ENCODE measurements around the gene PACSIN1. TPM values are rescaled to one million over a fixed set of nuclear protein-coding genes. Genes with fewer than 3 reads are reported as not detected.

Gene PACSIN1
- total RNA-seq, 1 experiment from 2014 or later: 5.0 TPM

- TF ChIP-seq CTCF (IDR thresholded peaks at IDR 0.05 in 2 of 3, conservative IDR thresholded peaks at IDR 0.05 in 1 of 3; ENCODE audit: borderline replicate concordance in 1 of 3, insufficient read depth in 1 of 3, low read depth in 2 of 3, low read length in 2 of 3) (no peak), ZFX (IDR thresholded peaks at IDR 0.05) (no peak), SRF (IDR thresholded peaks at IDR 0.05; ENCODE audit: low read depth) (no peak), SP1 (IDR thresholded peaks at IDR 0.05; ENCODE audit: low read depth) (no peak), CEBPB (IDR thresholded peaks at IDR 0.05; ENCODE audit: low read depth) (no peak), ZBTB33 (IDR thresholded peaks at IDR 0.05; ENCODE audit: extremely low read depth, insufficient replicate concordance, low read length) (no peak), JUND (IDR thresholded peaks at IDR 0.05) (no peak), FOSL1 (IDR thresholded peaks at IDR 0.05; ENCODE audit: low read depth) (no peak), EZH2phosphoT487 (IDR thresholded peaks at IDR 0.05; ENCODE audit: borderline replicate concordance) (no peak)
Measured at GRCh38 chr6:34457382-34457741, 8.5 kb upstream of the PACSIN1 start (continued).

GRCh38 chr6:34457742-34458735, 7.8 kb upstream of the PACSIN1 start:
- no TSS peak for BruUV-seq (replicated peaks)
- no peak for DNase-seq (ENCODE audit: low read depth, low spot score)
- RAD21 ChIA-PET (ENCODE audit: low non-redundant PET in 1 of 2, low total read pairs in 2 of 2, uncharacterized antibody in 2 of 2, unreplicated experiment in 2 of 2): no interaction called here
- H3K27me3 ChIP-seq (ENCODE audit: insufficient read depth, low read length): no peaks in the 10 kb centered on the region
- H3K79me2 ChIP-seq (ENCODE audit: insufficient read depth, low read length): no peaks in the 10 kb centered on the region
- no peak overlapping the region for H3K4me2 ChIP-seq (ENCODE audit: low read length)
- no peak overlapping the region for H3K9ac ChIP-seq (ENCODE audit: low read length)
- no peak overlapping the region for H3K27ac ChIP-seq (ENCODE audit: low read depth, low read length)
- H3K9me3 ChIP-seq (ENCODE audit: control insufficient read depth in 1 of 2, insufficient read depth in 1 of 2, low read depth in 1 of 2, low read length in 2 of 2): no peaks in the 10 kb centered on the region
- H2AFZ ChIP-seq (ENCODE audit: low read depth, low read length, poor library complexity, severe bottlenecking): no peak overlapping the region
- peak; percentile 14; the same call in 1 of the 2 replicates for ATAC-seq
- intact Hi-C loops (cut with micrococcal nuclease): no loop called here
- peaks cover 8 to 34% of the 10 kb centered on the region in 2 experiments for H3K4me1 ChIP-seq (ENCODE audit: control insufficient read depth in 1 of 2, insufficient read depth in 2 of 2, low read length in 2 of 2)
- H3K36me3 ChIP-seq (ENCODE audit: control insufficient read depth in 1 of 2, insufficient read depth in 2 of 2, low read length in 2 of 2): no peaks in the 10 kb centered on the region
- TF ChIP-seq SP1 (IDR thresholded peaks at IDR 0.05; ENCODE audit: low read depth): no peak
- peak; percentile 45 for TF ChIP-seq POLR2A (IDR thresholded peaks at IDR 0.05; ENCODE audit: borderline replicate concordance, extremely low read depth, insufficient read depth, insufficient read length)
- H3K9me2 ChIP-seq (ENCODE audit: insufficient read depth): no peaks in the 10 kb centered on the region
- CTCF ChIA-PET: interaction anchor here (1.2 to 4.9 kb wide), 3 partner anchors 151 to 403 kb away, joined by 3 to 105 read pairs (median 3); no protein-coding TSS in a partner anchor
- no peak overlapping the region for H3K4me3 ChIP-seq (replicated peaks in 1 of 2; ENCODE audit: low read depth in 1 of 2, low read length in 2 of 2)
- POLR2A ChIA-PET: no interaction called here
- H4K20me1 ChIP-seq (ENCODE audit: insufficient read depth): no peaks in the 10 kb centered on the region
